CD4-positive, alpha-beta T cell treated with Interleukin-4 for 1 hour (primary cell): ENCODE measurements around the gene IFNA7.
"Not testable (repeated sequence)": the region's sequence is repeated elsewhere in the genome, so short reads cannot be mapped to it uniquely, and the experiment has no call there.

Source experiments
- DNase-seq, 2 donors: peaks; one replicate each; pipeline ENCODE4 v3.0.0-alpha.2; 2020 to 2022

Gene IFNA7

DNA sequence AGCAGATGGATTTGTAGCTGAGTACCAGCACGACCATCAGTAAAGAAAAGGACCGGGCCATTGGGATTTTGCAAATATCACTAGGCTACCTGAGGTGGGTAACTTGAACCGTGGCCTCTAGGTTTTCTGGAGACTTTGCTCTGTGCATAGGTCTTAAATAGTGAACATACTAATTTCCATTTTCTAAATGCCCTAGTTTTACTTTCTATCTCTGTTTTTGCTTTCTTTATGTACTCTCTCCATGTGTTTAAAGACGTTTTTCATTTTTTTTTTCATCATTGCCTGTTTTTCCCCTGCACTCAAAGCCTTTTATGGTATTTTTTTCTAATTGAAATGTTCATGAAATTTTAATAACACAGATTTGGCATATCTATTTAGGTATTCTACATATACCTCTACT is at the start of gene IFNA7:
Gene IFNA7, minus strand, starts transcription at position 101 of the 400 bp plus-strand sequence. Its CDS starts 40 bp downstream, at position 61.
- DNase-seq: not testable (repeated sequence)

DNA sequence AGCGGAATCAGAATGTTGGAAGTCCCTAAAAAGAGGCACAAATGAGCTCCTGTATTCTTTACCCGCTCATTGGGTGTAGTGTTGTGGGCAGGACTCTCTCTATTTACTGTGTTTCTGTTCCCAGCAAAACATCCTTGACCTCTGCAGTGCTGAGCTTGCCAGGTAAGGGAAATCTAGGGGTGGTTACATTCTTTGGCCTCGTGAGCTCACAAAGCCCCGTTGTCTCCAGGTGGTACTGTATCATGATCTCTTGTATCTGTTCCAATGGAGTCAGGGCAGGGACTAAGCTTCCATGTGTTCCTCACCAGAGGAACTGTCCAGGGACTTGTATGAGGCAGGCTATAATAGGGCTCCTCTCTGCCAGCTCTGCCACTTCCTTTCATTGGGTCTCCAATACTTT is 49.6 kb upstream of the IFNA7 start:
- DNase-seq: no peak

DNA sequence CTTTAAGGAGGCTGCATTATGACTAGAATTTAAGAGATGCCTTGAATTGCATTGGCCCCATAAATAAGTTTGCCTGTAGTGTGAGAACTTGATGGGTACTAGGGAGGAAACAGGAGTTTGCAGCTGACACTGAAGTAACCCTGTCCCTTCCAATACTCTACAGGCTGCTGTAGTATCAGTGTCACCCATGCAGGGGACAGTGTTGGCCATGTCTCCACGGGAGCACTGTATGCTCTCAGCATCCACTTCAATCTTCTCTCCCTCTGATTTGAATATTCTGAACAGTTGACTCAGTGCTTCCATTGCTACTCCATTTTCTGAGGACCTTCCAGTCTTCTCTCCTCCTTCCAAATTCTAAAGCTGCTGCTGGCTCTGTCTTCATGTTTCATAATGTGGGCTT is 49.2 kb upstream of the IFNA7 start:
- no peak for DNase-seq

DNA sequence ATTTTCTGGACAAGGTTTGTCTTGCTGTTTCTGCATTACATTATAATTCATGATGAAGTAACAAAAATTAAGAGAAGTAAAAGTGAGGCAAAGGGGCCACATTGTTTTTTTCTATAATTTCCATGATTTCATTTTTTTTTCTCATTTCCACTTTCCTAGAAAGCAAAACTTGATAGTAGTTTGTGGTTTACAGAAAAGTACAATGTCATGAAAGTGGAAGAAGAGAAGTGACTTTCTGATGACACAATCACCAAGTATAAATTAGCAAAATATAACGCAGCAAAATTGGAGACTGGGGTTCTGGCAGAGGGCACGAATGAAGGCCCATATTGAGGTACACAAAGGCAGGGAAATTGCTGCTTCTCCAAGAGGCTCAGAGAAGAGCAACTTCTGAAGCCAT is 42.8 kb upstream of the IFNA7 start:
- DNase-seq: no peak

DNA sequence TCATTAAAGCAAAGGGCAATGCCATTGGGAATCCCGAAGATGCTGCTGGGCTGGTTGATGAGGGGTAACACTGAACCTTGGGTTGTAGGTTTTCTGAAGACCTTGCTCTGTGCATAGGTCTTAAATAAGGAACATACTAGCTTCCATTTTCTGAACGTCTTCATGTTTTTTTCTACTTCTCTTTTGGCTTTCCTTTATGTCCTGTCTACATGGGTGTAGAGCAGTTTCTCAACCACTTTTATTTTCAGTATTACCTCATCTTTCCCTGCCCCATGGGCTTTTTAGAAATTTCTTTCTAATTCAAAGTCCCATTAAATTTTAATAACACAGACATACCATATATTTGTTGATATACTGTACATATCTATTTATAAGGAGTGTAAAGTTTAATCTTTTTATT is 37.9 kb upstream of the IFNA7 start, which contains the start of gene IFNA14:
Gene IFNA14, minus strand, starts transcription at position 95 of the 400 bp plus-strand sequence. Its CDS starts 70 bp downstream, at position 25.
- DNase-seq: no peak

DNA sequence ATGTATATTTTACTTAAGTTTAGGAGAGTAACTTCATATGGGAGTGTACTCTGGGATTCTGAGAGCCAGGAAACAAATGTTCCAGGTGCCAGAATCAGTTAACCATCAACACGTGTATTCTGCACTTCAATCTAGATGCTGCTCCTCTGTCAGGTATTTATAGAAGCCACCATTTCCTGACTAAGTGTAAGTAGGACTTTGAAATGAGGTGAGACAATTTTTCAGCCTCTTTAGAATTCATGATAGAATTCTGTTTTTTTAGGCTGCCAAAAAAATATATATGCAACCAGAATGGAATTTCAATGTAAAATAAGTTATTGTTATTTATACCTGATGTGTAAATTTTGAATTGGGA is 34.3 kb upstream of the IFNA7 start:
- not testable (repeated sequence) for DNase-seq

DNA sequence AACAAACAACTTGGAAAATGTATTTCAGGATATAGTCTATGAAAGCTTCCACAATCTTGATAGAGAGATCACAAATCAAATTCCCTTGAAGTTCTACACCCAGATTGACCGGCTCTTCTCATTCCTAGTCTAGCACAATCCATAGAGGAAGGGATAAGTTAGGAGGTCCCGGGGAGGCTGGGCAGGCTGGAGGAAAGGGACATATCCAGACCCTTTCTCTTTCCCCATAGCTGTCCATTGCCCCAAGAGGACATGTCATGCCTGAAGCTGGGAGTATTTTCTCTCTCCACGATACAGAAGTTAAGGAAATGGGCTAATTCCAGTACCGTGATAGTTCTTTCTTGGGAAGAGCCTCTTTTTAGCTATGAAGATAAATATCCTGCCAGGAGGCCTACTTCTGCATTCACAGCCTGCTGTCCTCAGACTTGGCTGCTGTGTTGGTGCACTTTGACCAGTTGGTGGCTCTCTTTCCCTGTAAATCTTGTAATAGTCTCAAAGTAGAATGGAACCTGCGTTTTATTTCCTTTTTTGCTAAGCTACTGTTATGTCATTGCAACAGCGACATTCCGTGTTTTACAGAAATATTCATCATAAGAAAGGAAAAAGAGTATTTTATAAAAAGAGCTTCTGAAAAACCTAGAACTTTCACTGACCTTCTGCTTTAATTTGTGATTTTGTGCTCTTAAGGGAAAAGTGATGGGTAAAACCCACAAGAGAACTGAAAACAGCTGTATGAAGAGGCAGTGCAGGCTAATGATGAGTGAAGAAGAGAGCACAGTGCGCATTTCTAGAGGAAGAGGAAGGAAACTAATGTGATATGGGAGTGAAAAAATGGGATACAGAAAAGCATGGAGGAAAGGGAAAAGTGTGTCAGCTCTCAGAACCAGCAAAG is 33.7 kb upstream of the IFNA7 start:
- DNase-seq: peak; percentile 43 to 48

DNA sequence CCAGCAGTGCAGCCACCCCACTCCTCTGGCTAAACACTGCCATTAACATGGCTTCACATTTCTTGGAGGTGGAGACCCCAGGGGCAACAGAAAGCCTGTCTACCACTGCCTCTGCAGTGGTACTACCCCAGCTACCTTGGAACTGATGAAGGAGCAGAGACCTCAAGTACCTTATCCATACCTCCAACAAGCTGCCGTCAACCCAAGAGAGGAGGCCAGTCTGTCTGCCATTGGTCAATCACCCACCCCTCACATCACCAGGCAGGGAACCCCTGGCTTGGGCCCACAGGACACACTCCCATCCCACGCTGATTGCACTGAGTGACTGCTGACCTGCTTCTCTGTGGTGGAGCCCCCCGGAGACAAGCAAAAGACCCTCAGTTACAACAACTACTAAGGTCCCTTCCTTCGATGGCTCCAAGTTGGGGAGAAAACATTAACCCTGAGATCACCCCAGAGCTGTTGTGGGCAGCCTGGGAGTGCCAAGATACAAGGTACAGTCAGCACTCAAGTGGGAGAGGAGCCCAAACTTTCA is 32.2 kb upstream of the IFNA7 start:
- no peak for DNase-seq

DNA sequence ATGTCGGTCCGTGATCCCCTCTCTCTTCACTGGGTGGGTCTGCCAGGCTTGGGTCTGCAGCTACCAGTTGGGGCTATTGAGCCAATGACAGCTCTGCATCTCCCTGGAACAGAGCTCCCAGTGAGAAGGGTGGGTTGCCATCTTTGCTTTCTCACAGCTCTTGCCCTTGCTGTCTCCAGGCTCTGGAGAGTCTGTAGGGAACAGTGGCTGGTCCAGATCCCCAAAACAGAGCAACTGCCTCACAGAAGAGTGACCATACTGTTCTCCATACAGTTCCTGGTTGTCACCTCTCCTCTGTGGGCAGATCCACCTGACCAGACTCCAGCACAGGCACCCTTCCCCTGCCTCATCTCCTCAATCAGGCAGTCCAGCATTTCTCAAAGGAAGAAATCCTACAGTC is 31.3 kb upstream of the IFNA7 start:
- DNase-seq: no peak

DNA sequence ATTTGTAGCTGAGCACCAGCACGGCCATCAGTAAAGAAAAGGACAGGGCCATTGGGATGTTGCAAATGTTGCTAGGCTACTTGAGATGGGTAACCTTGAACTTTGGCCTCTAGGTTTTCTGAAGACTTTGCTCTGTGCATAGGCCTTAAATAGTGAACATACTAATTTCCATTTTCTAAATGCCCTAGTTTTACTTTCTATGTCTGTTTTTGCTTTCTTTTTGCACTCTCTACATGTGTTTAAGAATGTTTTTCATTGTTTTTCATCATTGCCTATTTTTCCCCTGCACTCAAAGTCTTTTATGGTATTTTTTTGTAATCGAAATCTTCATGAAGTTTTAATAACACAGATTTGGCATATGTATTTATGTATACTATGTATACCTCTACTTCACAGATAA is 26.1 kb upstream of the IFNA7 start, which contains the start of gene IFNA17:
Gene IFNA17, minus strand, starts transcription at position 101 of the 400 bp plus-strand sequence. Its CDS starts 49 bp downstream, at position 52.
- no peak for DNase-seq

DNA sequence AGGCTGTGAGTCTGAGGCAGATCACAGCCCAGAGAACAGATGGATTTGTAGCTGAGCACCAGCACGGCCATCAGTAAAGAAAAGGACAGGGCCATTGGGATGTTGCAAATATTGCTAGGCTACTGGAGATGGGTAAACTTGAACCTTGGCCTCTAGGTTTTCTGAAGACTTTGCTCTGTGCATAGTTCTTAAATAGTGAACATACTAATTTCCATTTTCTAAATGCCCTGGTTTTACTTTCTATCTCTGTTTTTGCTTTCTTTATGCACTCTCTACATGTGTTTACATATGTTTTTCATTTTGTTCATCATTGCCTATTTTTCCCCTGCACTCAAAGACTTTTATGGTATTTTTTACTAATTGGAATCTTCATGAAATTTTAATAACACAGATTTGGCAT is 15.2 kb upstream of the IFNA7 start, which contains the start of gene IFNA16:
Gene IFNA16, minus strand, starts transcription at position 101 of the 400 bp plus-strand sequence. Its CDS starts 6 bp downstream, at position 95.
- not testable (repeated sequence) for DNase-seq

DNA sequence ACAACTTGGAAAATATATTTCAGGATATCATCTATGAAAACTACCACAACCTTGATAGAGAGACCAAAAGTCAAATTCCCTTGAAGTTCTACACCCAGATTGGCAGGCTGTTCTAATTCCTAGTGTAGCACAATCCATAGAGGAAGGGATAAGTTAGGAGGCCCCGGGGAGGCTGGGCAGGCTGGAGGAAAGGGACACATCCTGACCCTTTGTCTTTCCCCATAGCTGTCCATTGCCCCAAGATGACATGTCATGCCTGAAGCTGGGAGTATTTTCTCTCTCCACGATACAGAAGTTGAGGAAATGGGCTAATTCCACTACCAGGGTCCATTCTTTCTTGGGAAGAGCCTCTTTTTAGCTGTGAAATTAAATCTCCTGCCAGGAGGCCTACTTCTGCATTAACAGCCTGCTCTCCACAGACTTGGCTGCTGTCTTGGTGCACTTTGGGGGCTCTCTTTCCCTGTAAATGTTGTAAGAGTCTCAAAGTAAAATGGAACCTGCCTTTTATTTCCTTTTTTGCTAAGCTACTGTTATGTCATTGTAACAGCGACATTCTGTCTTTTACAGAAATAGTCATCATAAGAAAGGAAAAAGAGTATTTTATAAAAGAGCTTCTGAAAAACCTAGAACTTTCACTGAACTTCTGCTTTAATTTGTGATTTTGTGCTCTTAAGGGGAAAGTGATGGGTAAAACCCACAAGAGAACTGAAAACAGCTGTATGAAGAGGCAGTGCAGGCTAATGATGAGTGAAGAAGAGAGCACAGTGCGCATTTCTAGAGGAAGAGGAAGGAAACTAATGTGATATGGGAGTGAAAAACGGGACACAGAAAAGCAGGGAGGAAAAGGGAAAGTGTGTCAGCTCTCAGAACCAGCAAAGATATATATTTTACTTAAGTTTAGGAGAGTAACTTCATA is 11.7 kb upstream of the IFNA7 start:
- DNase-seq: not testable (repeated sequence)

DNA sequence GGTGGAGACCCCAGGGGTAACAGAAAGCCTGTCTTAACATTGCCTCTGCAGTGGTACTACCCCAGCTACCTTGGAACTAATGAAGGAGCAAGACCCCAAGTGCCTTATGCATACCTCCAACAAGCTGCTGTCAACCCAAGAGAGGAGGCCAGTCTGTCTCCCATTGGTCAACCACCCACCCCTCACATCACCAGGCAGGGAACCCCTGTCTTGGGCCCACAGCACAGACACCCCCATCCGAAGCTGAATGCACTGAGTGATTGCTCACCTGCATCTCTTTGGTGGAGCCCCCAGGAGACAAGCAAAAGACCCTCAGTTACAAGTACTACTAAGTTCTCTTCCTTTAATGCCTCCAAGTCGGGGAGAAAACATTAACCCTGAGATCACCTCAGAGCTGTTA is 10.2 kb upstream of the IFNA7 start:
- DNase-seq: not testable (repeated sequence)

DNA sequence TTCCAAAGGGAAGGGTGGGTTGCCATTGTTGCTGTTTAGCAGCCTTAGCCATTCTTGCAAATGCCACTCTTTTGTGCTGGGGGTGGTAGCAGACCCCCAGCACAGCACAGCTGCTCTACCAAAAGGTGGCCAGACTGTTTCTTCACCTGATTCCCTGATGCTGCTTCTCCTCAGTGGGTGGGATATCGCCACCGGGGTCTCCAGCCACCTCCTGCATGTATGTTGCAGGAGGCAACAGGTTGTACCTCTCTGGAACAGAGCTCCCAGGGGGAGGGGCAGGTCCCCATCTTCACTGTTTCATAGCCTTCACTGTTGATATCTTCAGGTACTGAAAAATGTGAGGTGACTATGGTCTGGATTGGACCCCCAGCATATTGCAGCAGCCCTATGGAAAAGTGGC is 8.8 kb upstream of the IFNA7 start:
- DNase-seq: not testable (repeated sequence)

DNA sequence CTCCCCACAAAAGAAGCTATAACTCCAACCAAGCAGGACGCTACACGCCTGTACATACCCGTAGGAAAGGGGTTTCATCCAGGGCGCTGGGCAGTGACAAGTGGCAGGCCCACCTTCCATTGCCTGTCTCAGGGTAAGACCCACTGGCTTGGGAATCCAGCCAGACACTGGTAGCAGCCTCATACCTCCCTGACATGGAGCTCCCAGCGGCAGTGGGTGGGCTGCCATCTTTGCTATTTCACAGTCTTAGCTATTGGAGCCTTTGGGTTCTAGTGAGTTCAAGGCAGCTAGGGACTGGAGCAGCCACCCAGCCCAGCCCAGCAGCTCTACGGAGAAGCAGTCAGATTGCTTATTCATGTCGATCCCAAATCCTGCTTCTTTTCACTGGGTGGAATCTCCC is 8.3 kb upstream of the IFNA7 start:
- no peak for DNase-seq

DNA sequence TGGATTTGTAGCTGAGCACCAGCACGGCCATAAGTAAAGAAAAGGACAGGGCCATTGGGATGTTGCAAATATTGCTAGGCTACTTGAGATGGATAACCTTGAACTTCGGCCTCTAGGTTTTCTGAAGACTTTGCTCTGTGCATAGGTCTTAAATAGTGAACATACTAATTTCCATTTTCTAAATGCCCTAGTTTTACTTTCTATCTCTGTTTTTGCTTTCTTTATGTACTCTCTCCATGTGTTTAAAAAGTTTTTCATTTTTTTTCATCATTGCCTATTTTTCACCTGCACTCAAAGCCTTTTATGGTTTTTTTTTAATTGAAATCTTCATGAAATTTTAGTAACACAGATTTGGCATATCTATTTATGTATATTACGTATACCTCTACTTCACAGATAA is 5.0 kb upstream of the IFNA7 start, which contains the start of gene IFNA10:
Gene IFNA10, minus strand, starts transcription at position 101 of the 400 bp plus-strand sequence. Its CDS starts 46 bp downstream, at position 55.
- DNase-seq: not testable (repeated sequence)

DNA sequence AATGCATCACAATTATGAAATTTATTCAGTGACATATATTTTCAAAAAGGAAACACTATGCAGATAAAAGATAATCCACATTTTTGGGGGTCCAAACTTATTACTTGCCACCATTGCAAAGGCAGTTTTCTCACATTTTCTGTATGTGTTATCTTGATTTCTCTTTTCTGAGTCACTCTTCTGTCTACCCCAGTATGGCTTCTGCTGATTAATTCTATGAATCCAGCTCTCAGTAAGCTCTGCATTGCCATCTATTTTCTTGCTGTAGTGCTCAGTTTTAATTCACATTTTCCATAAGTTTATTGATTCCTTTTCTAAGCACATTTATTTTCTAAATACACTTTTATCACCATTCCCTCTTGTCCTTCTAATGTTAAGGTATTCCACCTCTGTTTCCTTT is 3.2 kb upstream of the IFNA7 start:
- DNase-seq: no peak

DNA sequence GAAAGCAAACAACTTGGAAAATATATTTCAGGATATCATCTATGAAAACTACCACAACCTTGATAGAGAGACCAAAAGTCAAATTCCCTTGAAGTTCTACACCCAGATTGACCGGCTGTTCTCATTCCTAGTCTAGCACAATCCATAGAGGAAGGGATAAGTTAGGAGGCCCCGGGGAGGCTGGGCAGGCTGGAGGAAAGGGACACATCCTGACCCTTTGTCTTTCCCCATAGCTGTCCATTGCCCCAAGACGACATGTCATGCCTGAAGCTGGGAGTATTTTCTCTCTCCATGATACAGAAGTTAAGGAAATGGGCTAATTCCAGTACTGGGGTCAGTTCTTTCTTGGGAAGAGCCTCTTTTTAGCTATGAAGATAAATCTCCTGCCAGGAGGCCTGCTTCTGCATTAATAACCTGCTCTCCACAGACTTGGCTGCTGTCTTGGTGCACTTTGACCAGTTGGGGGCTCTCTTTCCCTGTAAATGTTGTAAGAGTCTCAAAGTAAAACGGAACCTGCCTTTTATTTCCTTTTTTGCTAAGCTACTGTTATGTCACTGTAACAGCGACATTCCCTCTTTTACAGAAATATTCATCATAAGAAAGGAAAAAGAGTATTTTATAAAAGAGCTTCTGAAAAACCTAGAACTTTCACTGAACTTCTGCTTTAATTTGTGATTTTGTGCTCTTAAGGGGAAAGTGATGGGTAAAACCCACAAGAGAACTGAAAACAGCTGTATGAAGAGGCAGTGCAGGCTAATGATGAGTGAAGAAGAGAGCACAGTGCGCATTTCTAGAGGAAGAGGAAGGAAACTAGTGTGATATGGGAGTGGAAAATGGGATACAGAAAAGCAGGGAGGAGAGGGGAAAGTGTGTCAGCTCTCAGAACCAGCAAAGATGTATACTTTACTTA is 6.9 kb downstream of the IFNA7 start:
- peak; percentile 59 to 70 for DNase-seq

DNA sequence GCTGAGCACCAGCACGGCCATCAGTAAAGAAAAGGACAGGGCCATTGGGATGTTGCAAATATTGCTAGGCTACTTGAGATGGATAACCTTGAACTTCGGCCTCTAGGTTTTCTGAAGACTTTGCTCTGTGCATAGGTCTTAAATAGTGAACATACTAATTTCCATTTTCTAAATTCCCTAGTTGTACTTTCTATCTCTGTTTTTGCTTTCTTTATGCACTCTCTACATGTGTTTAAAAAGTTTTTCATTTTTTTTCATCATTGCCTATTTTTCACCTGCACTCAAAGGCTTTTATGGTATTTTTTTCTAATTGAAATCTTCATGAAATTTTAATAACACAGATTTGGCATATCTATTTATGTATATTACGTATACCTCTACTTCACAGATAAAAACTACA is 14.5 kb downstream of the IFNA7 start, which contains the start of gene IFNA4:
Gene IFNA4, minus strand, starts transcription at position 101 of the 400 bp plus-strand sequence. Its CDS starts 56 bp downstream, at position 45.
- not testable (repeated sequence) for DNase-seq

DNA sequence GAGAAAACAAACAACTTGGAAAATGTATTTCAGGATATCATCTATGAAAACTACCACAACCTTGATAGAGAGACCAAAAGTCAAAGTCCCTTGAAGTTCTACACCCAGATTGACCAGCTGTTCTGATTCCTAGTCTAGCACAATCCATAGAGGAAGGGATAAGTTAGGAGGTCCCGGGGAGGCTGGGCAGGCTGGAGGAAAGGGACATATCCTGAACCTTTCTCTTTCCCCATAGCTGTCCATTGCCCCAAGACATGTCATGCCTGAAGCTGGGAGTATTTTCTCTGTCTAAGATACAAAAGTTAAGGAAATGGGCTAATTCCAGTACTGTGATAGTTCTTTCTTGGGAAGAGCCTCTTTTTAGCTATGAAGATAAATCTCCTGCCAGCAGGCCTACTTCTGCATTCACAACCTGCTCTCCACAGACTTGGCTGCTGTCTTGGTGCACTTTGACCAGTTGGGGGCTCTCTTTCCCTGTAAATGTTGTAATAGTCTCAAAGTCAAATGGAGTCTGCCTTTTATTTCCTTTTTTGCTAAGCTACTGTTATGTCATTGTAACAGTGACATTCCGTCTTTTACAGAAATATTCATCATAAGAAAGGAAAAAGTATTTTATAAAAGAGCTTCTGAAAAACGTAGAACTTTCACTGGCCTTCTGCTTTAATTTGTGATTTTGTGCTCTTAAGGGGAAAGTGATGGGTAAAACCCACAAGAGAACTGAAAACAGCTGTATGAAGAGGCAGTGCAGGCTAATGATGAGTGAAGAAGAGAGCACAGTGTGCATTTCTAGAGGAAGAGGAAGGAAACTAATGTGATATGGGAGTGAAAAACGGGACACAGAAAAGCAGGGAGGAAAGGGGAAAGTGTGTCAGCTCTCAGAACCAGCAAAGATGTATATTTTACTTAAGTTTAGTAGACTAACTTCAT is 18.9 kb downstream of the IFNA7 start:
- DNase-seq: peak; percentile 47 to 59
